Measurements from ENCODE around the gene ALKBH4.
"Not testable (repeated sequence)": the region's sequence is repeated elsewhere in the genome, so short reads cannot be mapped to it uniquely, and the experiment has no call there.

- not testable (repeated sequence) for TF ChIP-seq CTCF, POLR2A (IDR thresholded peaks at IDR 0.05)
Observed at GRCh38 chr7:102481962-102482361, 17.3 kb upstream of the ALKBH4 start.

All from right lobe of liver (tissue), 4 donors.